Forelimb muscle (tissue), 1 donor: ENCODE measurements around the gene PPFIA1. TPM values are rescaled to one million over a fixed set of nuclear protein-coding genes. Genes with fewer than 3 reads are reported as not detected.
"Not testable (repeated sequence)": the region's sequence is repeated elsewhere in the genome, so short reads cannot be mapped to it uniquely, and the experiment has no call there.

ENCODE experiments used
- DNase-seq: peaks from one replicate; pipeline ENCODE4 v3.0.0-alpha.2; 2013; ENCODE audit warnings: low read depth
- polyA plus RNA-seq: library from polyadenylated mRNA; unstranded; fragments of 120-200 nt; gene quantifications from one replicate; pipeline ENCODE4 v1.2.1, GENCODE V29; 2013; ENCODE audit not compliant: insufficient read length

Gene PPFIA1
- polyA plus RNA-seq, 1 donor = 31.2 TPM

GRCh38 chr11:70324376-70325115 is 54.1 kb downstream of the PPFIA1 start:
- DNase-seq = no peak

- no peak for DNase-seq
Observed at GRCh38 chr11:70325824-70326223, 55.3 kb downstream of the PPFIA1 start.

- peak; percentile 35 for DNase-seq
Observed at GRCh38 chr11:70326365-70326811, 55.9 kb downstream of the PPFIA1 start.

- DNase-seq = no peak
Observed at GRCh38 chr11:70326833-70327232, 56.3 kb downstream of the PPFIA1 start.

GRCh38 chr11:70327717-70328116 is 57.2 kb downstream of the PPFIA1 start:
- DNase-seq = no peak

GRCh38 chr11:70328556-70328955 is 58.1 kb downstream of the PPFIA1 start:
- DNase-seq = no peak

GRCh38 chr11:70331320-70331843 is 60.9 kb downstream of the PPFIA1 start:
- DNase-seq = not testable (repeated sequence)

- DNase-seq = no peak
Observed at GRCh38 chr11:70331901-70332300, 61.4 kb downstream of the PPFIA1 start.

GRCh38 chr11:70332567-70332966 is 62.1 kb downstream of the PPFIA1 start:
- no peak for DNase-seq

GRCh38 chr11:70333261-70333660 is 62.8 kb downstream of the PPFIA1 start:
- DNase-seq = no peak

- DNase-seq = no peak
Observed at GRCh38 chr11:70334351-70334995, 64.0 kb downstream of the PPFIA1 start.

- DNase-seq = no peak
Observed at GRCh38 chr11:70335511-70335910, 65.0 kb downstream of the PPFIA1 start.

GRCh38 chr11:70338594-70338993 is 68.1 kb downstream of the PPFIA1 start:
- DNase-seq = no peak

GRCh38 chr11:70339066-70339465 is 68.6 kb downstream of the PPFIA1 start:
- no peak for DNase-seq

- no peak for DNase-seq
Observed at GRCh38 chr11:70341881-70342429, 71.5 kb downstream of the PPFIA1 start.

- DNase-seq = no peak
Observed at GRCh38 chr11:70343636-70344035, 73.1 kb downstream of the PPFIA1 start.

- DNase-seq = no peak
Observed at GRCh38 chr11:70348191-70348590, 77.7 kb downstream of the PPFIA1 start.

GRCh38 chr11:70348608-70349007 is 78.1 kb downstream of the PPFIA1 start:
- no peak for DNase-seq

- no peak for DNase-seq
Observed at GRCh38 chr11:70351646-70352045, 81.2 kb downstream of the PPFIA1 start.

GRCh38 chr11:70352100-70352499 is 81.6 kb downstream of the PPFIA1 start:
- no peak for DNase-seq

GRCh38 chr11:70352601-70353000 is 82.1 kb downstream of the PPFIA1 start:
- DNase-seq = no peak

- DNase-seq = no peak
Observed at GRCh38 chr11:70353329-70353728, 82.8 kb downstream of the PPFIA1 start.
